Common myeloid progenitor, CD34-positive (primary cell): ENCODE data around the gene RIIAD1.
A peak's percentile ranks its signal among the peaks of the same experiment; 100 is the strongest.

ENCODE experiments used
- CTCF ChIA-PET: fragments of 350-600 bp; sonication (Branson Sonifier 250); formaldehyde crosslinking; loops from one replicate; lab custom pipeline; 2021; ENCODE audit warnings: antibody characterized with exemption; lab: Charles Lee
- POLR2A ChIA-PET: fragments of 350-600 bp; sonication (Branson Sonifier 250); formaldehyde crosslinking; loops from one replicate; lab custom pipeline; 2021; ENCODE audit warnings: antibody characterized with exemption; lab: Charles Lee
- DNase-seq, 3 donors: peaks; one replicate each; pipeline versions ENCODE4 v3.0.0 to v3.0.0-alpha.2; 2013
- H3K27ac ChIP-seq, 2 experiments: 1 replicate in 1 of 2; 2 replicates in 1 of 2; pipeline ENCODE4 v1.7.0; 2013; ENCODE audit warnings: inconsistent platforms in 2 of 2, low read length in 2 of 2, mild to moderate bottlenecking in 2 of 2, low read depth in 1 of 2, moderate library complexity in 1 of 2; ENCODE audit not compliant: severe bottlenecking in 2 of 2, insufficient read depth in 1 of 2, poor library complexity in 1 of 2
- H3K27me3 ChIP-seq, 5 experiments: replicated peaks in 2 of 5; 1 replicate in 3 of 5; 2 replicates in 2 of 5; pipeline versions ENCODE4 v1.6.1 to v1.7.0; 2013; ENCODE audit warnings: low read length in 4 of 5, mild to moderate bottlenecking in 2 of 5, moderate library complexity in 2 of 5, inconsistent platforms in 1 of 5; ENCODE audit not compliant: insufficient read depth in 5 of 5, control insufficient read depth in 4 of 5
- H3K36me3 ChIP-seq, 4 experiments: 1 replicate in 2 of 4; 2 replicates in 2 of 4; pipeline versions ENCODE4 v1.6.1 to v1.7.0; 2013; ENCODE audit warnings: low read length in 3 of 4, control low read depth in 1 of 4, mild to moderate bottlenecking in 1 of 4; ENCODE audit not compliant: control insufficient read depth in 4 of 4, insufficient read depth in 4 of 4
- H3K4me1 ChIP-seq, 4 experiments: 1 replicate in 3 of 4; 2 replicates in 1 of 4; pipeline versions ENCODE4 v1.6.1 to v1.7.1; 2013; ENCODE audit warnings: low read length in 3 of 4, mild to moderate bottlenecking in 3 of 4, control low read depth in 1 of 4, inconsistent platforms in 1 of 4, moderate library complexity in 1 of 4; ENCODE audit not compliant: control insufficient read depth in 4 of 4, insufficient read depth in 4 of 4; ENCODE audit errors: control extremely low read depth in 1 of 4
- H3K4me3 ChIP-seq, 7 experiments: 1 replicate in 4 of 7; 2 replicates in 3 of 7; pipeline versions ENCODE4 v1.5.1 to v1.7.0; 2013; ENCODE audit warnings: mild to moderate bottlenecking in 7 of 7, low read length in 6 of 7, moderate library complexity in 6 of 7, inconsistent platforms in 2 of 7, low read depth in 2 of 7, control low read depth in 1 of 7; ENCODE audit not compliant: insufficient read depth in 4 of 7, control insufficient read depth in 1 of 7; ENCODE audit errors: extremely low read depth in 1 of 7
- H3K9me3 ChIP-seq, 5 experiments: 1 replicate in 4 of 5; 2 replicates in 1 of 5; pipeline versions ENCODE4 v1.6.1 to v1.7.1; 2013; ENCODE audit warnings: low read length in 4 of 5, mild to moderate bottlenecking in 2 of 5, inconsistent platforms in 1 of 5, low read depth in 1 of 5, moderate library complexity in 1 of 5; ENCODE audit not compliant: control insufficient read depth in 4 of 5, insufficient read depth in 2 of 5; ENCODE audit errors: control extremely low read depth in 1 of 5
- WGBS: methylation state at CpG from one replicate; pipeline ENCODE4 v1.1.5; 2013; ENCODE audit not compliant: insufficient coverage; 5-methylcytosine and 5-hydroxymethylcytosine counted together

Gene RIIAD1

DNA sequence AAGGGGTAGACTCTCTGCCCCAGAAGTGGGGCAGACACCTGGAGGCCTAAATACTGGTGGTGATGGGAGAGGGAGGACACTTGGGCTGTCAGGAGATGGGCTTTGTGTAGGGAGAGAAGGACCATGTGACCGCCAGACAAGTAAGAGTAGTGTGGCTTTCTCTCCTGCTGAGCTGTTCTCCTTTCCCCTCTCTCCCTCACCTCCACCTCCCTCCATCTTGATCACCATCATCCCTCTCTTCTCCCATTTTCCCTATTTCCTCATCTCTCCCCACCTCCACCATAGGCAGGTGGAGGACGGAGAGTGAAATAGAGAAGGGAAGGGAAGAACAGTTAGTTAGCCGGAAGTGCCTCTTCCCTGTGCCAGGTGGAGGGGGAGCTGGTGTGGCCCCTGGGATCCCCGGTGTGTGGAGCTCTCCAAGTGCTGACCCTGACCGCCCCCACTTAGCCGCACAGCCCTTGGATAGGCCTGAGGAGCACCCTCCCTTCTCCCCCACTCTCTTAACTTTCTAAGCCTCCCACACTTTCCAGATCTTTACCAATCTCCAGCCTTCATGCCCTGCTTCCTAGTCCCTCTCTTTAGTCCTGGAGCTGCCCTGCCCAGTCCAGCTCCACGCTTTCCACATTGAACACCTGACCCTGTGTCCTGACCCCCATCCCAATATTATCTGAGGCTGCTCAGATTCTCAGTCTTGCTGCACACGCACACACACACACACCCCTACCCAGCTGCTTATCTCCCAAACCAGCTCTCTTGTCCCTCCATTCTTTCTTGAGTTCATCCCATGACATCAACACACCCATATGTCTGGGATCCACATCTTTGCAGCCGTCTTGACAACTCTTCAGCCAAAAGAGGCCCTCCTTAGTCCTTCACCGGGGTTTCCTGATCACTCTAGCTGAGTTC is 6.2 kb upstream of the RIIAD1 start:
- ChIA-PET POLR2A (no interaction called here), CTCF (interaction anchor here (1.0 to 1.8 kb wide), 5 partner anchors 19 to 286 kb away, joined by 3 to 4 read pairs (median 3); no protein-coding TSS in a partner anchor)
- whole genome bisulfite sequencing: 81% methylated on average over 8 of the region's 10 CpGs
- no peaks in the 10 kb centered on the region for H3K9me3 ChIP-seq
- peaks cover under 1 to 7% (median 4%) of the 10 kb centered on the region in 4 experiments for H3K4me1 ChIP-seq
- DNase-seq: peak in 2 of 3 donors; percentile 24 to 58
- H3K36me3 ChIP-seq: no peaks in the 10 kb centered on the region
- no peak overlapping the region for H3K4me3 ChIP-seq
- H3K27ac ChIP-seq: no peak overlapping the region
- peaks cover 7 to 56% (median 30%) of the 10 kb centered on the region in 5 experiments for H3K27me3 ChIP-seq

GRCh38 chr1:151715726-151716404 is 5.5 kb upstream of the RIIAD1 start:
- H3K27ac ChIP-seq: no peak overlapping the region
- WGBS: 52% methylated on average over 15 of the region's 17 CpGs
- CTCF ChIA-PET: interaction anchor here (0.7 to 1.8 kb wide), 5 partner anchors 19 to 285 kb away, joined by 3 to 5 read pairs (median 3); no protein-coding TSS in a partner anchor
- no peak overlapping the region for H3K4me3 ChIP-seq
- peak; percentile 35 to 53 (median 48) for DNase-seq
- POLR2A ChIA-PET: no interaction called here
- H3K9me3 ChIP-seq: no peaks in the 10 kb centered on the region
- peaks cover 7 to 15% (median 9%) of the 10 kb centered on the region in 4 experiments for H3K4me1 ChIP-seq
- peaks cover 7 to 56% (median 34%) of the 10 kb centered on the region in 5 experiments for H3K27me3 ChIP-seq
- H3K36me3 ChIP-seq: no peaks in the 10 kb centered on the region

GRCh38 chr1:151716405-151716762 is 4.9 kb upstream of the RIIAD1 start:
- POLR2A ChIA-PET: no interaction called here
- Histone ChIP-seq H3K9me3 (no peaks in the 10 kb centered on the region), H3K4me3 (no peak overlapping the region), H3K4me1 (peaks cover 9 to 18% (median 10%) of the 10 kb centered on the region in 4 experiments), H3K27ac (no peak overlapping the region), H3K27me3 (peaks cover 7 to 54% (median 34%) of the 10 kb centered on the region in 5 experiments), H3K36me3 (no peaks in the 10 kb centered on the region)
- CTCF ChIA-PET: interaction anchor here (0.7 to 1.8 kb wide), 5 partner anchors 19 to 285 kb away, joined by 3 to 5 read pairs (median 4); no protein-coding TSS in a partner anchor
- WGBS: 10% methylated on average over 3 of the region's 11 CpGs
- DNase-seq: no peak

DNA sequence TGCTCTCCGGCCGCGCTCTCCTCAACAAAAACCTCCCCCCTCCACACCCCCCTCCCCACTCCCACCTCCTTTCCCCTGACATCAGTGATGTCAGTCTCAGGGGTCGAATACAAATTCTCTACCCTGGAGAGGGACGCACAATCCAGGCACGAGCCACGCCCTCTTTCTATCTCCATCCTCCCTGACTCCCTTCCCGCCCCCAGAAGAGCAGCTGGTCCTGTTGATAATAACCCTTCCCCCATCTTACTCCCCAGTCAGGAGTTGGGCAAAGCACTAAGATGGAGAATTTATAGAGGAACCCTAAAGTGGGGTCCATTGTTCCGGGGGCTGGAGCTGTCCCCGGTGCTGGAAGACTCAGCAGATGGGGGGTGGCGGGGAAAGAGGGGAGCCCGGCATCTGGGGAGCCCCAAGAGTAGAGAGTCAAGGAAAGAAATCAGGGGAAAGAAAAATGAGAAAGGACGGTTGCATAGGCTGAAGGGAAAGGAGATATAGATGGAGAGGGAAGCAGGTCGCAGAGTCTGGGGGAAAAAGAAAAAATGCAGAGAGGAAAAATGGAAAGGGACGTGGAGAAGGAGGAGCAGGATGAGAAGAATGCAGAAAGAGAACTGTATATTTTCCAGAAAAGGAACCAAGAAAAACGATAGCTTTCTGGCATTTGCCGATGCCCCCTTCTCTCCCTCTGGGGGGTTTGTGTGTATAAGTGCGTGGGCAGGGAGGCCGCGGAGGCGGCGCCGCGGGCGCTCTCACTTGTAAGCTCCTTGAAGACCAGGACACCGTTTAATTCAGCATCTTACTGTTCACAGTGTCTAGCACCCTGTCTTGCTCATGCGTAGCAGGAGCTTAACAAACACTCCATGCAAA is 4.3 kb upstream of the RIIAD1 start, which contains the start of gene CELF3:
CELF3 (minus strand) TSS at position 33 of the 861 bp plus-strand sequence. CDS start 783 bp downstream, outside the sequence.
- ChIA-PET POLR2A (no interaction called here), CTCF (interaction anchor here (1.1 to 1.5 kb wide), 3 partner anchors 23 to 164 kb away, joined by 3 to 5 read pairs (median 4); no protein-coding TSS in a partner anchor)
- no peaks in the 10 kb centered on the region for H3K36me3 ChIP-seq
- H3K27me3 ChIP-seq: peaks cover 7 to 58% (median 39%) of the 10 kb centered on the region in 5 experiments
- WGBS: 6% methylated on average over 15 of the region's 27 CpGs
- H3K4me1 ChIP-seq: peaks cover 14 to 24% (median 15%) of the 10 kb centered on the region in 4 experiments
- peak within 1 kb of the TSS in 1 of 7 experiments; percentile 38 for H3K4me3 ChIP-seq
- no peak within 1 kb of the TSS for H3K27ac ChIP-seq
- peak; percentile 42 to 72 (median 72) for DNase-seq
- no peaks in the 10 kb centered on the region for H3K9me3 ChIP-seq

DNA sequence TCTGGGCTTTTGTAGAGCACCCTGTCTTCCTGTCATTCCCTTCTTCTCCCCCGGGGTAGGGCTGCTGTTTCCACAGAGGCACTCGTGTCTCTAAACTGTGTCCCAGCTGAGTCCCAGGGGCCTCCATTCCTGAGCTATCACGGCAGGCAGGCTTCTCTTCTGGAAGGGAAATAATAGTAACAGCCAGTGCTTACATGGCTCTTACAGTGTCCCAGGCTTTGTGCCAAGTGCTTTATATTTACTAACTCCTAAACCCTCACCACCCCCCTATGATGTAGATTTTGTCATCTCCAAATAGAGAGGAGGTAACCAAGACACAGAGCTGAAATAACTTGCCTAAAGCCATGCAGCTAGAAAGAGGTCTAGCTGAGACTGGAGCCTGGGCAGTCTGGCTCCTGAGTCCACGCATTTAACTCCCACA is 3.3 kb upstream of the RIIAD1 start:
- H3K27ac ChIP-seq: no peak overlapping the region
- CTCF ChIA-PET: interaction anchor here (1.4 to 1.5 kb wide), 3 partner anchors 16 to 163 kb away, joined by 3 to 4 read pairs (median 4); no protein-coding TSS in a partner anchor
- POLR2A ChIA-PET: no interaction called here
- peaks cover 9 to 68% (median 46%) of the 10 kb centered on the region in 5 experiments for H3K27me3 ChIP-seq
- peaks cover 14 to 27% (median 16%) of the 10 kb centered on the region in 4 experiments for H3K4me1 ChIP-seq
- 69% methylated on average over 2 of the region's 4 CpGs for WGBS
- no peaks in the 10 kb centered on the region for H3K9me3 ChIP-seq
- no peak for DNase-seq
- no peaks in the 10 kb centered on the region for H3K36me3 ChIP-seq
- no peak overlapping the region for H3K4me3 ChIP-seq

DNA sequence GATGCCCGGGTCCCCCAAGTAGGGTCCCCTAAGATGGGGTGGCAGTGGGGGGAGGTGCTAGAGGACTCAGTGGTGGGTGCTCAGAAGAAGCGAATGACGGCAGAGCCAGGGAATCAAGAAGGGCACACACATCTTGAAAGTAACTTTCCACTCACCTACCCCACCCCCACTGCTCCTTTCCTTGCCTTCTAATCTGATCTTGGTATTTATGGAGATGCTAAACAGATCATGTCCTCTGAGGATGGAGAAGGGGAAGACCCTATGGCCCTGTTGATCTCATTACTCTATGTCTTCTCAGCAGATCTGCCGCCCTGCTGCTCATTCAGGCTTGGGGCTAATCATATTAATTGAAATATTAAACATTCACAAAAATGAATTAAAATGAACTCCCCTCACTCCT is 2.7 kb upstream of the RIIAD1 start:
- no peak for DNase-seq
- ChIA-PET CTCF (interaction anchor here (1.5 kb wide), 1 partner anchor 16 kb away, joined by 4 read pairs; no protein-coding TSS in a partner anchor), POLR2A (no interaction called here)
- Histone ChIP-seq H3K27me3 (peaks cover 9 to 70% (median 46%) of the 10 kb centered on the region in 5 experiments), H3K9me3 (no peaks in the 10 kb centered on the region), H3K36me3 (no peaks in the 10 kb centered on the region), H3K4me3 (no peak overlapping the region), H3K27ac (no peak overlapping the region), H3K4me1 (peaks cover 14 to 27% (median 16%) of the 10 kb centered on the region in 4 experiments)
- WGBS: no CpG with 5 or more reads among the region's 4 CpGs
